Chondrocyte (in vitro differentiated cells): ENCODE results near the gene PRODH2. TPM values are rescaled to one million over a fixed set of nuclear protein-coding genes. Genes with fewer than 3 reads are reported as not detected.
A peak's percentile ranks its signal among the peaks of the same experiment; 100 is the strongest.

ENCODE experiments used
- DNase-seq: peaks from one replicate; pipeline ENCODE4 v3.0.0; 2021; ENCODE audit warnings: mixed read lengths, low spot score
- H3K27ac Mint-ChIP-seq: one replicate; pipeline ENCODE4 v1.8.0; 2021; ENCODE audit warnings: mild to moderate bottlenecking, moderate library complexity, mixed read lengths; ENCODE audit not compliant: unreplicated experiment
- H3K27me3 Mint-ChIP-seq: 2 replicates; pipeline ENCODE4 v1.8.0; 2021; ENCODE audit warnings: low read depth, mixed read lengths
- H3K36me3 Mint-ChIP-seq: 2 replicates; pipeline ENCODE4 v1.8.0; 2021; ENCODE audit warnings: low read depth, mixed read lengths
- H3K4me1 Mint-ChIP-seq: 2 replicates; pipeline ENCODE4 v1.8.0; 2021; ENCODE audit warnings: low read depth, mild to moderate bottlenecking, mixed read lengths
- H3K4me3 Mint-ChIP-seq: one replicate; pipeline ENCODE4 v1.8.0; 2021; ENCODE audit warnings: mild to moderate bottlenecking, moderate library complexity, mixed read lengths; ENCODE audit not compliant: unreplicated experiment
- H3K9me3 Mint-ChIP-seq: 2 replicates; pipeline ENCODE4 v1.8.0; 2021; ENCODE audit warnings: low read depth, mixed read lengths
- total RNA-seq: library from RNA; stranded (reverse); gene quantifications from 3 replicates; pipeline ENCODE4 v1.2.1, GENCODE V29; 2021
- TF ChIP-seq, protein P1 (sequence below): fragments of 200-600 bp; sonication (generic); IDR thresholded peaks from 2 replicates; pipeline ENCODE4 v1.5.0; 2021; ENCODE audit warnings: antibody characterized with exemption, mild to moderate bottlenecking, moderate library complexity

The PRODH2 gene
- total RNA-seq, 1 donor from 2014 or later = not detected

DNA sequence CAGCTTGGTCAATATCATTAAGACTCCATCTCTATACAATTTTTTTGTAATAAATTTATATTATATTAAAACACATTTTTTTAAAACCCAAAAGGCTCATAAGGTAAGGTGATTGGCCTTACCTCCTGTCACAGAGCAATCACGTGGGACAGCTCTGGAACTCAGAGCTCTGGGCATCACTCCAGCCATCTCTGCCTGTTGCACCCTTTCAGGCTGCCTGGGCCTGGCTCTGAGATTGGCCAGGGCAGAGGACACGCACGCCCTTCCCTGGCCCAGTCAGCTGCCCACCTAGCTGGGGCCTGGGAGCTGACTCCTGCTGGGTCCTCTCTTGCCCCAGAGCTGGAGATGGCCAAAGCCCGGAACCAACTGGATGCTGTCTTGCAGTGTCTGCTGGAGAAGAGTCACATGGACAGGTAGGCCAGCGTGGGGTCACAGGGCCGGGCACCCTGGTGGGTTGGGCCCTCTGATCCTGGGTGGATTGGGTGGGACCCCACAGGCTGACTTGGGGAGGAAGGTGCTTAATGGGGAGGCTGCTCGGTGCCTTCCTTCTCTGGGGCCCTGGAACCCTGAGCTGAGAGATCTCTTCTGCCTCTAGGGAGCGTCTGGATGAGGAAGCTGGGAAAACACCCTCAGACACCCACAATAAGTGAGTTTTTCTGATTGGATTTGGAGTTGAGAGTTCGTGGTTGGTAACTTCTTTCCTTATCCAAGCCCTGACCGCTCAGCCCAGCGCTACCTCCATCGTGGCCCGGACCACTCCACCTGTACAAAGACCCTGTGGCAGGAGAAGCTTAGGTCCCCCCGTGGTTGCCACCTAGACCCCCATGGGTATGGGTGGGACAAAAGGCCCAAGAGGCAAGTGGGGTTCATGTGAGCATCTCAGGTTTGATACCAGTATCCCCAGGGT is 60.6 kb downstream of the PRODH2 start:
- Mint-ChIP-seq H3K27me3 (no peaks in the 10 kb centered on the region), H3K4me3 (no peak overlapping the region), H3K27ac (no peak overlapping the region), H3K4me1 (peaks cover 43% of the 10 kb centered on the region), H3K9me3 (no peaks in the 10 kb centered on the region), H3K36me3 (peaks cover 8% of the 10 kb centered on the region)
- TF ChIP-seq, protein P1, sequence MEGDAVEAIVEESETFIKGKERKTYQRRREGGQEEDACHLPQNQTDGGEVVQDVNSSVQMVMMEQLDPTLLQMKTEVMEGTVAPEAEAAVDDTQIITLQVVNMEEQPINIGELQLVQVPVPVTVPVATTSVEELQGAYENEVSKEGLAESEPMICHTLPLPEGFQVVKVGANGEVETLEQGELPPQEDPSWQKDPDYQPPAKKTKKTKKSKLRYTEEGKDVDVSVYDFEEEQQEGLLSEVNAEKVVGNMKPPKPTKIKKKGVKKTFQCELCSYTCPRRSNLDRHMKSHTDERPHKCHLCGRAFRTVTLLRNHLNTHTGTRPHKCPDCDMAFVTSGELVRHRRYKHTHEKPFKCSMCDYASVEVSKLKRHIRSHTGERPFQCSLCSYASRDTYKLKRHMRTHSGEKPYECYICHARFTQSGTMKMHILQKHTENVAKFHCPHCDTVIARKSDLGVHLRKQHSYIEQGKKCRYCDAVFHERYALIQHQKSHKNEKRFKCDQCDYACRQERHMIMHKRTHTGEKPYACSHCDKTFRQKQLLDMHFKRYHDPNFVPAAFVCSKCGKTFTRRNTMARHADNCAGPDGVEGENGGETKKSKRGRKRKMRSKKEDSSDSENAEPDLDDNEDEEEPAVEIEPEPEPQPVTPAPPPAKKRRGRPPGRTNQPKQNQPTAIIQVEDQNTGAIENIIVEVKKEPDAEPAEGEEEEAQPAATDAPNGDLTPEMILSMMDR = no peak
- peak; percentile 86 for DNase-seq

DNA sequence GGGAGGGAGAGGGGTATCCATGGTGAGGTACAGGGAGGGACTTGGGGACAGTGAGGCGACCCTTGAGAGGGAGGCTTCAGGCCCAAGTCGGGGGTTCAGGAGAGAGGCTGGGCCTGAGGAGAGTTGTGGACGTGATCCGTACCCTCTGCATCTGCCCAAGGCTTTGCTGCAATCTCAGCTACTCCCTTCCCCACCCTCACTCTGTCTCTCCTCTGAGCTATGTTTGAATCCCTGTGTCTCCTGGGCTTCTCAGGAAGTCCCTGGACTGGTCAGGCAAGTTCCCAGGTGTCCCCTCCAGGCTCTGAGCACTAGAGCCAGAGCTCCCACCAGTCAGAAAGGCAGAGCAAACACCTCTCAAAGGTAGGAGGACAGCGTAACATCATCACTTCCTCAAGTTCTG is 62.5 kb downstream of the PRODH2 start:
- H3K4me1 Mint-ChIP-seq = peaks cover 48% of the 10 kb centered on the region
- H3K27me3 Mint-ChIP-seq = no peaks in the 10 kb centered on the region
- TF ChIP-seq, protein P1 = no peak
- H3K4me3 Mint-ChIP-seq = peak overlapping the region; percentile 99
- peak overlapping the region; percentile 54 for H3K27ac Mint-ChIP-seq
- H3K36me3 Mint-ChIP-seq = peaks cover 5% of the 10 kb centered on the region
- DNase-seq = no peak
- no peaks in the 10 kb centered on the region for H3K9me3 Mint-ChIP-seq

Other genes starting within 250 kb of the PRODH2 start
- not detected in 3 replicates for gene ATP4A, start 249.2 kb downstream of the PRODH2 start, total RNA-seq
- gene PMIS2, start 226.7 kb downstream of the PRODH2 start, total RNA-seq = not detected in 3 replicates
- 7.7 to 17.2 TPM (median 8.4 TPM) in 3 replicates for gene HAUS5, start 200.1 kb downstream of the PRODH2 start, total RNA-seq
- gene RBM42, start 183.8 kb downstream of the PRODH2 start, total RNA-seq = 75.4 to 92.2 TPM (median 91.3 TPM) in 3 replicates
- 1.5 to 1.7 TPM (median 1.6 TPM) in 3 replicates for gene ETV2, start 171.1 kb downstream of the PRODH2 start, total RNA-seq
- 266 to 279 TPM (median 268 TPM) in 3 replicates for gene COX6B1, start 164.5 kb downstream of the PRODH2 start, total RNA-seq
- 0.65 TPM in 1 of 3 replicates, not detected in the others for gene UPK1A, start 146.3 kb downstream of the PRODH2 start, total RNA-seq
- not detected in 3 replicates for gene ZBTB32, start 108.3 kb downstream of the PRODH2 start, total RNA-seq
- gene KMT2B, start 94.8 kb downstream of the PRODH2 start, total RNA-seq = 27.3 to 31.5 TPM (median 30.8 TPM) in 3 replicates
- 0.59 to 1.4 TPM (median 0.99 TPM) in 3 replicates for gene IGFLR1, start 70.4 kb downstream of the PRODH2 start, total RNA-seq
- 22.9 to 28.8 TPM (median 24.7 TPM) in 3 replicates for gene U2AF1L4, start 67.4 kb downstream of the PRODH2 start, total RNA-seq
- gene PSENEN, start 67.2 kb downstream of the PRODH2 start, total RNA-seq = 59.9 to 71.1 TPM (median 61.8 TPM) in 3 replicates
- gene LIN37, start 64.3 kb downstream of the PRODH2 start, total RNA-seq = 11.9 to 18.6 TPM (median 13.5 TPM) in 3 replicates
- 0.75 to 5.7 TPM (median 5.0 TPM) in 3 replicates for gene HSPB6, start 55.8 kb downstream of the PRODH2 start, total RNA-seq
- gene PROSER3, start 54.7 kb downstream of the PRODH2 start, total RNA-seq = 17.4 to 24.6 TPM (median 20.3 TPM) in 3 replicates
- gene ARHGAP33, start 37.3 kb downstream of the PRODH2 start, total RNA-seq = 8.5 to 14.6 TPM (median 12.0 TPM) in 3 replicates
- not detected in 3 replicates for gene NPHS1, start 39.7 kb upstream of the PRODH2 start, total RNA-seq
- 0.22 TPM in 1 of 3 replicates, not detected in the others for gene KIRREL2, start 44.1 kb upstream of the PRODH2 start, total RNA-seq
- 31.7 to 76.4 TPM (median 66.8 TPM) in 3 replicates for gene APLP1, start 55.7 kb upstream of the PRODH2 start, total RNA-seq
- gene NFKBID, start 87.7 kb upstream of the PRODH2 start, total RNA-seq = 4.4 to 5.0 TPM (median 4.4 TPM) in 3 replicates
- gene HCST, start 89.7 kb upstream of the PRODH2 start, total RNA-seq = 0.50 to 1.0 TPM in 2 of 3 replicates, not detected in the other
- not detected in 3 replicates for gene TYROBP, start 95.5 kb upstream of the PRODH2 start, total RNA-seq
- 18.4 to 23.3 TPM (median 21.0 TPM) in 3 replicates for gene LRFN3, start 123.5 kb upstream of the PRODH2 start, total RNA-seq
- gene SDHAF1, start 182.3 kb upstream of the PRODH2 start, total RNA-seq = 10.8 to 12.0 TPM (median 11.2 TPM) in 3 replicates
- gene SYNE4, start 196.0 kb upstream of the PRODH2 start, total RNA-seq = 0.27 to 1.2 TPM (median 0.49 TPM) in 3 replicates
- gene ALKBH6, start 201.4 kb upstream of the PRODH2 start, total RNA-seq = 17.9 to 23.7 TPM (median 19.9 TPM) in 3 replicates
- gene CLIP3, start 220.0 kb upstream of the PRODH2 start, total RNA-seq = 51.2 to 59.0 TPM (median 53.8 TPM) in 3 replicates
- gene THAP8, start 241.4 kb upstream of the PRODH2 start, total RNA-seq = 6.6 to 10.2 TPM (median 8.9 TPM) in 3 replicates
- gene WDR62, start 242.1 kb upstream of the PRODH2 start, total RNA-seq = 3.0 to 6.0 TPM (median 3.7 TPM) in 3 replicates